OCI-LY1 (cell line): ENCODE data around the gene ADAMTSL1.

ENCODE experiments used
- H2AFZ ChIP-seq: fragments of 200-600 bp; sonication (generic), shearing (Covaris generic); 2 replicates; pipeline ENCODE4 v1.6.0; 2014; ENCODE audit warnings: antibody characterized with exemption, mild to moderate bottlenecking, low read length
- H3F3A ChIP-seq: fragments of 200-600 bp; sonication (generic), shearing (Covaris generic); 2 replicates; pipeline ENCODE4 v1.6.0; 2014; ENCODE audit warnings: mild to moderate bottlenecking, antibody characterized with exemption, low read length, moderate library complexity; ENCODE audit not compliant: insufficient read depth
- H3K27ac ChIP-seq: fragments of 200-600 bp; sonication (generic); 2 replicates; pipeline ENCODE4 v1.5.1; 2014; ENCODE audit warnings: low read length, mixed run types, mild to moderate bottlenecking, low read depth; ENCODE audit not compliant: poor library complexity, severe bottlenecking
- H3K27me3 ChIP-seq: fragments of 200-600 bp; sonication (generic); 2 replicates; pipeline ENCODE4 v1.6.0; 2014; ENCODE audit warnings: antibody characterized with exemption, mild to moderate bottlenecking, low read length, moderate library complexity; ENCODE audit not compliant: insufficient read depth
- H3K36me3 ChIP-seq: fragments of 200-600 bp; sonication (generic); 2 replicates; pipeline ENCODE4 v1.6.1; 2014; ENCODE audit warnings: mild to moderate bottlenecking, antibody characterized with exemption, low read length, moderate library complexity, mixed read lengths; ENCODE audit not compliant: insufficient read depth
- H3K4me1 ChIP-seq: fragments of 200-600 bp; sonication (generic); 2 replicates; pipeline ENCODE4 v1.5.1; 2014; ENCODE audit warnings: mild to moderate bottlenecking, low read length, moderate library complexity; ENCODE audit not compliant: insufficient read depth, severe bottlenecking
- H3K4me2 ChIP-seq: fragments of 200-600 bp; sonication (generic), shearing (Covaris generic); 2 replicates; pipeline ENCODE4 v1.6.1; 2014; ENCODE audit warnings: low read length
- H3K4me3 ChIP-seq: fragments of 200-600 bp; sonication (generic); 2 replicates; pipeline ENCODE4 v1.5.1; 2014; ENCODE audit warnings: low read length, low read depth, mild to moderate bottlenecking, mixed read lengths; ENCODE audit not compliant: poor library complexity, severe bottlenecking
- H3K79me2 ChIP-seq: fragments of 200-600 bp; shearing (Covaris generic); 2 replicates; pipeline ENCODE4 v1.6.1; 2016; ENCODE audit warnings: mixed run types, low read length, mixed read lengths; ENCODE audit not compliant: insufficient read depth
- H3K9ac ChIP-seq: fragments of 200-600 bp; sonication (generic), shearing (Covaris generic); 2 replicates; pipeline ENCODE4 v1.6.1; 2014; ENCODE audit warnings: mild to moderate bottlenecking, low read length, mixed read lengths
- H3K9me2 ChIP-seq: fragments of 200-600 bp; sonication (generic), shearing (Covaris generic); 2 replicates; pipeline ENCODE4 v1.6.1; 2014; ENCODE audit warnings: low read depth, mild to moderate bottlenecking, low read length, mixed read lengths
- H3K9me3 ChIP-seq: fragments of 200-600 bp; shearing (Covaris generic); 2 replicates; pipeline ENCODE4 v1.6.1; 2014; ENCODE audit warnings: low read length, mixed read lengths
- H4K20me1 ChIP-seq: fragments of 200-600 bp; sonication (generic), shearing (Covaris generic); 2 replicates; pipeline ENCODE4 v1.6.0; 2016; ENCODE audit warnings: mild to moderate bottlenecking, low read length; ENCODE audit not compliant: insufficient read depth
- CTCF ChIP-seq: fragments of 200-600 bp; sonication (generic), shearing (Covaris generic); IDR thresholded peaks from 2 replicates; pipeline ENCODE4 v1.5.1; 2017; ENCODE audit warnings: mild to moderate bottlenecking, antibody characterized with exemption, low read length, moderate library complexity, mixed read lengths
- EZH2 ChIP-seq: fragments of 200-600 bp; sonication (generic), shearing (Covaris generic); IDR thresholded peaks from 2 replicates; pipeline ENCODE4 v1.8.0; 2017; ENCODE audit warnings: borderline replicate concordance, mixed run types, mild to moderate bottlenecking, antibody characterized with exemption, low read length, moderate library complexity, mixed read lengths

The ADAMTSL1 gene

DNA sequence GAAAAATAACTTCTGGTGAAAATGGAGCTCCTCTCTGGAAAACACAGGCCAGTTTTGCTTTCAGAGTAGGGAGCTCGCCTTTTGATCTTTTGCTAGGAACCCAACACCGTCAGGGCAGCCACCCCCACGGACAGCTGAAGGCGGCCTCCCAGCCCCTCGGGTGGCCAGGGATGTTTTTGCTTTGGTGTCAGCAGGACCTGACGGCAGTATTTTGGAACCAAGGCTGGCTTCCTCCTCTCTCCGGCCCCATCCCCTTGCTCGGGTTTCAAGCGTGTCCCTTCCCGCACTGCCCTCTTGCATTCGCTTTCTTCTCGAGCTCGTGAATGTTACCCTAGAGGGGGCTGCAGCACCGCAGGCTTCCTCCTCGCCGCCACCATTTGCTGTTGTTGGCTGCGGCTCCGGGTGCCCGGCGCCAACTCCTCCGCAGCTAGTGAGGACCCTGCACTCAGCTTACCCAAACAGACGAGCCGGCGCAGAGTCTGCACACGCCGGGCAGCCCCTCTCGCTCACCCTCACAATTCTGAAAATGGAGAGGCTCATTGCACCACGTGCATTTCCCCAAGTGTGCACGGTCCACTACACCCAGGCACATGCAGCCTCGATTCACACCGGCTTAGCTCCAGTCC lies 35.5 kb upstream of the ADAMTSL1 start:
- Histone ChIP-seq H3F3A (no peaks in the 10 kb centered on the region), H3K9ac (no peak overlapping the region), H3K27ac (no peak overlapping the region), H3K79me2 (no peaks in the 10 kb centered on the region), H3K27me3 (no peaks in the 10 kb centered on the region), H2AFZ (no peak overlapping the region), H3K9me2 (no peaks in the 10 kb centered on the region), H4K20me1 (no peaks in the 10 kb centered on the region), H3K4me1 (no peaks in the 10 kb centered on the region), H3K4me2 (no peak overlapping the region), H3K9me3 (no peaks in the 10 kb centered on the region), H3K4me3 (no peak overlapping the region), H3K36me3 (no peaks in the 10 kb centered on the region)
- no peak for TF ChIP-seq CTCF
- no peak for TF ChIP-seq EZH2

- no peak overlapping the region for H3K4me3 ChIP-seq
- H3K79me2 ChIP-seq, result no peaks in the 10 kb centered on the region
- no peak overlapping the region for H3K27ac ChIP-seq
- H3K9me3 ChIP-seq, result no peaks in the 10 kb centered on the region
- H2AFZ ChIP-seq, result no peak overlapping the region
- no peaks in the 10 kb centered on the region for H3K27me3 ChIP-seq
- no peak overlapping the region for H3K9ac ChIP-seq
- H3F3A ChIP-seq, result no peaks in the 10 kb centered on the region
- H3K4me1 ChIP-seq, result no peaks in the 10 kb centered on the region
- no peaks in the 10 kb centered on the region for H3K36me3 ChIP-seq
- H4K20me1 ChIP-seq, result no peaks in the 10 kb centered on the region
- TF ChIP-seq EZH2, result no peak
- TF ChIP-seq CTCF, result no peak
- no peak overlapping the region for H3K4me2 ChIP-seq
- no peaks in the 10 kb centered on the region for H3K9me2 ChIP-seq
Observed at GRCh38 chr9:18438951-18439350, 35.0 kb upstream of the ADAMTSL1 start.

GRCh38 chr9:18441261-18441660 lies 32.7 kb upstream of the ADAMTSL1 start:
- no peak overlapping the region for H3K4me2 ChIP-seq
- no peak overlapping the region for H3K27ac ChIP-seq
- no peaks in the 10 kb centered on the region for H3K9me3 ChIP-seq
- H3K27me3 ChIP-seq, result no peaks in the 10 kb centered on the region
- no peaks in the 10 kb centered on the region for H3K9me2 ChIP-seq
- no peaks in the 10 kb centered on the region for H4K20me1 ChIP-seq
- no peaks in the 10 kb centered on the region for H3K79me2 ChIP-seq
- H2AFZ ChIP-seq, result no peak overlapping the region
- no peaks in the 10 kb centered on the region for H3K36me3 ChIP-seq
- H3F3A ChIP-seq, result no peaks in the 10 kb centered on the region
- H3K9ac ChIP-seq, result no peak overlapping the region
- no peak for TF ChIP-seq CTCF
- TF ChIP-seq EZH2, result no peak
- H3K4me1 ChIP-seq, result no peaks in the 10 kb centered on the region
- no peak overlapping the region for H3K4me3 ChIP-seq
